WI38 (cell line): ENCODE results near the gene CES2.
"Not testable (repeated sequence)": the region's sequence is repeated elsewhere in the genome, so short reads cannot be mapped to it uniquely, and the experiment has no call there.

Experiments
- H3K4me3 ChIP-seq: 2 replicates; pipeline ENCODE4 v1.5.1; 2011; ENCODE audit warnings: low read depth, mild to moderate bottlenecking, control low read depth, low read length
- TF ChIP-seq, protein P1 (sequence below): IDR thresholded peaks from 2 replicates; pipeline ENCODE4 v1.5.1; 2012; ENCODE audit warnings: low read depth, mild to moderate bottlenecking, control low read depth, low read length

CES2 gene

DNA sequence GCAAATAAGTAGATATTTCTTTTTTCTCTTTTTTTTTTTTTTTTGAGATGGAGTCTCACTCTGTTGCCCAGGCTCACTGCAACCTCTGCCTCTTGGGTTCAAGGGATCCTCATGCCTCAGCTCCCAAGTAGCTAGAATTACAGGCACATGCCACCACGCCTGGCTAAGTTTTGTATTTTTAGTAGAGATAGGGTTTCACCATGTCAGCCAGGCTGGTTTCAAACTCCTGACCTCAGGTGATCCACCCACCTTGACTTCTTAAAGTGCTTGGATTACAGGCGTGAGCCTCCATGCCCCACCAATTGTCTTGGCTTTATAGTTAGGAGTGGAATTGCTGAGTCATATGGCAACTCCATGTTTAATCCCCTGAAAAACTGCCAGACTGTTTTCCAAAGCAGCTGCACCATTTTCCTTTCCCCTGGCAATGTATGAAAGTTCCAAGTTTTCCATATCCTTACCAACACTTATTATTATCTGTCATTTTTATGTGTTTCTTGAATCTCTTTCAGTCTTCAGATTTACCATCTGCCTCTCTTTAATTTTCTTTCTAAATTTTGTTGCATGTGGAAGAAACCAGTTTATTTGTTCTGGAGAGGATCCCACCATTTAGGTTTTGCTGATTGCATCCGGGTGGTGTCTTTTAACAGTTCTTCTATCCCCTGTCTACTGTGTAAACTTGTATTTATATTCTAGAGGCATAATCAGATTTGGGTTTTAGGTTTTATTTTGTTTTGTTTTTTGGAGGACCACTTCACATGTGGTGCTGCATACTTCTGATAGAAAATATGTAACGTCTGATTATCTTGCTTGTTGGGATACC is 15.9 kb downstream of the CES2 start:
- TF ChIP-seq, protein P1, sequence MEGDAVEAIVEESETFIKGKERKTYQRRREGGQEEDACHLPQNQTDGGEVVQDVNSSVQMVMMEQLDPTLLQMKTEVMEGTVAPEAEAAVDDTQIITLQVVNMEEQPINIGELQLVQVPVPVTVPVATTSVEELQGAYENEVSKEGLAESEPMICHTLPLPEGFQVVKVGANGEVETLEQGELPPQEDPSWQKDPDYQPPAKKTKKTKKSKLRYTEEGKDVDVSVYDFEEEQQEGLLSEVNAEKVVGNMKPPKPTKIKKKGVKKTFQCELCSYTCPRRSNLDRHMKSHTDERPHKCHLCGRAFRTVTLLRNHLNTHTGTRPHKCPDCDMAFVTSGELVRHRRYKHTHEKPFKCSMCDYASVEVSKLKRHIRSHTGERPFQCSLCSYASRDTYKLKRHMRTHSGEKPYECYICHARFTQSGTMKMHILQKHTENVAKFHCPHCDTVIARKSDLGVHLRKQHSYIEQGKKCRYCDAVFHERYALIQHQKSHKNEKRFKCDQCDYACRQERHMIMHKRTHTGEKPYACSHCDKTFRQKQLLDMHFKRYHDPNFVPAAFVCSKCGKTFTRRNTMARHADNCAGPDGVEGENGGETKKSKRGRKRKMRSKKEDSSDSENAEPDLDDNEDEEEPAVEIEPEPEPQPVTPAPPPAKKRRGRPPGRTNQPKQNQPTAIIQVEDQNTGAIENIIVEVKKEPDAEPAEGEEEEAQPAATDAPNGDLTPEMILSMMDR, result no peak
- no peak overlapping the region for H3K4me3 ChIP-seq

DNA sequence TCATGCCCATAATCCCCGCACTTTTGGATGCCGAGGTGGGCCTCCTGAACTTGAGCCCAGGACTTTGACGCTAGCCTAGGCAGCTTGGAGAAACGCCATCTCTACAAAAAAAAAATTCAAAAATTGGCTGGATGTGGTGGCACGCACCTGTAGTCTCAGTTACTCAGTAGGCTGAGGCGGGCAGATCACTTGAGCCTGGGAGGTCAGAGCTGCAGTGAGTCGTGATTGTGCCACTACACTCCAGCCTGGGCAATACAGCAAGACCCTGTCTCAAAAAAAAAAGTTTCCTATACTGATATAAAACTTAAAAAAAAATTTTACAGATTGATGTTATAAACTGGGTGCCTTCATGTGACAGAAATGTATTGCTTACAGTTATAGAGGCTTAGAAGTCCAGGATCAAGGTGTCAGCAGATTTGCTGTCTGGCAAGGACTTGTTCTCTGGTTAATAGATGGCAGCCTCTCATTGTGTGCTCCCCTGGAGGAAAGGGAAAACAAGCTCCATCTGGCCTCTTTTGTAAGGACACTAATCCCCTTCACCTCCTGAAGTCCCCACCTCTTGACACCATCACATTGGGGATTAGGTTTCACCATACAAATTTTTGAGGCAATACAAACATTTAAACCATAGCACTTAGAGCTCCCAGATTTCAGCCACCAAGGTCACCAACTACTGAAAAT is 17.3 kb downstream of the CES2 start:
- H3K4me3 ChIP-seq, result no peak overlapping the region
- TF ChIP-seq, protein P1, result no peak

DNA sequence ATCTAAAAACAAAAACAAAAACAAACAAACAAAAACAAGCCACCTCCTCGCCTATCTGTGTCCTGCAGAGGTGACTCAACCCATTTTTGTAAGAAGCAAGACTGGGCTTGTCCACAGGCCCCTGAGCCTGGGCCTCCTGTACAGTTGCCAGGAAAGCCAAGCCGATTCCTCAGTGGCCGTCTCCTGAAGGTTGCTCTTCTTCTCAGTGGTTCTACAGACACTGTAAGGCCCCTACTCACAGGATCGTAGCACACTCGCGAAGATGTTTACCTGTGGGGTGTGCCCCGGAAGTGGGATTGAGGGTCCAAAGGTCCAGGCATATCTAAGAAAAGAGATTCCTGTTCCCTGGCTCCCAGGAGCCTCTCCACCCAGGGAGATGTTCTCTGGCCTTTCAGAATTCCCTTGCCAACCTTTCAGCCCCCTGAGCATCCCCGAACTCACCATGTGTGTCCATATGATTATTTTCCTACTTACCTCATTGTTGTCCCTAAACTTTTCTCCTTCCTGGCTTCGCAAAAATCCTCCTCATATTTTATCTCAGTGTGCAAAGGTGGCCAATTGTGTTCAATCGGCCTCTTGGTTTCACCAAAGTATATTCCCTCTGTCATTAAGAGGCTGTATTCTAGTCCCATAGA is 18.3 kb downstream of the CES2 start:
- H3K4me3 ChIP-seq, result no peak overlapping the region
- TF ChIP-seq, protein P1, result no peak

DNA sequence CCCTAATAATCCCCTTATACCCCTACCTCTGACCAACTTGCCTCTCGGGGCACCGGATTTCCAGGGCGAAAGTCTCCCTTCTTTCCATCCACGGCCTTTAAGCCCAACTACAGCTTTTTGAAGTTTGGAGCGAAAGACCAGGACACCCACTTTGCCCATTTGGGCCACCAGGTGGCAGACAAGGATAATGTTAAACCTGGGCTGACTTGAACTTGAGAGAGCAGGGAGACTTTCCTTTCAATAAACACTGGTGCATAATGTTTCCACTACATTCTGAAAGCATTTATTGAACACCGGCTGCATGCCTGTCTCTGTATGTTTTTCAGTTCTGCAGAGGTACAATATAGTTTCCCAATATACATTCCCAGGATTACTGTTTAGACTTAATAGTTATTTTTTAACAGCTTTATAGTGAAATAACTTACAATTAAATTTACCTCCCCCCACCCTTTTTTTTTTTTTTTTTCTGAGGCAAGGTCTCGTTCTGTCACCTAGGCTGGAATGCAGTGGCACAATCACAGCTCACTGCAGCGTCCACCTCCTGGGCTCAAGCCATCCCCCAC is 18.9 kb downstream of the CES2 start:
- no peak overlapping the region for H3K4me3 ChIP-seq
- TF ChIP-seq, protein P1, result peak; percentile 83

DNA sequence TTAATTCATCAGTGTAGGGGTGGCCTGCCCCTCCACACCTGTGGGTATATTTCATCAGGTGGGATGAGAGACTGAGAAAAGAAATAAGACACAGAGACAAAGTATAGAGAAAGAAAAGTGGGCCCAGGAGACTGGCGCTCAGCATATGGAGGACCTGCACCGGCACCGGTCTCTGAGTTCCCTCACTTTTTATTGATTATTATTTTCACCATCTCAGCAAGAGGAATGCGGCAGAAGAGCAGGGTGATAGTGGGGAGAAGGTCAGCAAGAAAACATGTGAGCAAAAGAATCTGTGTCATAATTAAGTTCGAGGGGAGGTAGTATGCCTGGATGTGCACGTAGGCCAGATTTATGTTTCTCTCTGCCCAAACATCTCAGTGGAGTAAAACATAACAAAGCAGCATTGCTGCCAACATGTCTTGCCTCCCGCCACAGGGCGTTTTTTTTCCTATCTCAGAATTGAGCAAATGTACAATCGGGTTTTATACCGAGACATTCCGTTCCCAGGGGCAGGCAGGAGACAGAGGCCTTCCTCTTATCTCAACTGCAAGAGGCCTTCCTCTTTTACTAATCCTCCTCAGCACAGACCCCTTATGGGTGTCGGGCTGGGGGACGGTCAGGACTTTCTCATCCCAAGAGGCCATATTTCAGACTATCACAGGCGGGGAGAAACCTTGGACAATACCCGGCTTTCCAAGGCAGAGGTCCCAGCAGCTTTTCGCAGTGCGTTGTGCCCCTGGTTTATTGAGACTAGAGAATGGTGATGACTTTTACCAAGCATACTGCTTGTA is 20.2 kb downstream of the CES2 start:
- H3K4me3 ChIP-seq, result not testable (repeated sequence)

DNA sequence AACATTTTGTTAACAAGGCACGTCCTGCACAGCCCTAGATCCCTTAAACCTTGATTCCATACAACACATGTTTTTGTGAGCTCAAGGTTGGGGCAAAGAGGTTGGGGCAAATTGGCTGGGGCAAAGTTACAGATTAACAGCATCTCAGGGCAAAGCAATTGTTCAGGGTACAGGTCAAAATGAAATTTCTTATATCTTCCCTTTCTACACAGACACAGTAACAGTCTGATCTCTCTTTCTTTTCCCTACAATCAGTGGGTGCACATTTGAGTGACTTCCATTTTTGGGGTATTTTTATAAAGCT is 20.8 kb downstream of the CES2 start:
- H3K4me3 ChIP-seq, result not testable (repeated sequence)

DNA sequence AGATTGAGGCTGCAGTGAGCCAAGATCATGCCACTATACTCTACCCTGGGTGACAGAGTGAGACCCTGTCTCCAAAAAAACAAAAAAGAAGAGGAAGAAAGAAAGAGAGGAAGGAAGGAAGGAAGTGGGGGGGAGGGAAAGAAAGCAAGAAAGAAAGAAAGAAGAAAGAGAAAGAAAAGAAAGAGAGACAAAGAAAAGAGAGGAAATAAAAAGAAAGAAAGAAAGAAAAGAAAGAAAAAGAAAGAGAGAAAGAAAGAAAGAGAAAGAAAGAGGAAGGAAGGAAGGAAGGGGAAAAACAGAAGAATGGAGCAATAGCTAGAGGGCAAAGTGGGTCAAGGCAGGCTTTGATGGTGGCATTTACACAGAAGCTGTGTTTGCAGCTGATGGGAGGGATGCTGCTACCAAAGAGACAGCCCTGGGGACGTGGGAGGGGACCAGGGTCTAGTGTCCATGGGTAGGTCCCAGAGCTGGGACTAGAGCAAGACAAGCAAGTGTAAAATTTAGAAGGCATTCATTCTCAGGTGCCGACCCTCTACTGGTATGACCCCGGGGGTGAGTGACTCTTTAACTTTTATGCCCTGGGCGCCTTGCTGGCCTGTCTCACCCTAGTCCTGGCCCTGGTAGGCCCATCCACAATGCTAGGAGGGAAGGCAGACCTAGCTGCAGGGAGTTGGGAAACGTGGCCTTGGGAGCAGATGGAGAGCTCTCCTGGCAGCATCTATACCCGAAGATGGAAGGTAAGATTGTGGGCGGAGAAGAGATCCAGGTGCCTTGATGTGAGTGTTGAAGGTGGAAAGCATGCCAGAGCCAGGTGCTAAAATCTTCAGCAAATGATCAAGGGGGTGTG is 23.8 kb downstream of the CES2 start:
- H3K4me3 ChIP-seq, result no peak overlapping the region
- TF ChIP-seq, protein P1, result no peak
